GM19397 (cell line): ENCODE measurements around the gene TSPAN18.

Source experiments
- ATAC-seq: cut with Tn5 transposase; IDR thresholded peaks from one replicate; pipeline ENCODE4 v1.9.1; 2021; ENCODE audit warnings: mild to moderate bottlenecking, moderate library complexity; ENCODE audit not compliant: unreplicated experiment

TSPAN18 gene

GRCh38 chr11:44936525-44936924 is 209.8 kb downstream of the TSPAN18 start:
- peak; percentile 62 for ATAC-seq

DNA sequence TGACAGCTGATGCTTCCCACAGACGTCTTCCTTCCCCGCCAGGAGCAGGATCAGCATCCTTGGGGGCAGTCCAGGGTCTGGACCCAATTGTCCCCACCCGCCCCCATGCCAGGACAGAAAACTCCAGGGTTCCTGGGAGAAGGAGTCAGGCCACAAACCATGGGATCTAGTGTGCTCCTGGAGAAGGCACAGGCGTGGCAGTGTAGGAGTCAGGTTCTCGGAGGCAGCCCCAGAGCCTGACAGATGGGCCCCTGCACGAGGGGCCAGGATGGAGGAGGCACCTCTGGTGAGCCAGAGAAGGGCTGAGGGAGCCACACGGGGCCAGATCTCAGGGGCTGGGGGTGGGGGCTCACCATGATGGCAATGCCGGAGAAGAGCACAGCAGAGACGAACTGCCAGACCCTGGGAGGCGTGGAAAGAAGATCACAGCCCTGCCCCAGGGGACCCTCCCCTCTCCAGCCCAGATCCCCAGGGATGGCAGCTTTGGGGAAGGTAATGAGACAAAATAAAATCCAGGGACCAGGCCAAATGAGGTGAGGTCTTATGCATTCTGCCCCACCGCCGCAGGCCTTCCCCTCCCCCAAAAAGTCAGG is 210.3 kb downstream of the TSPAN18 start:
- no peak for ATAC-seq

DNA sequence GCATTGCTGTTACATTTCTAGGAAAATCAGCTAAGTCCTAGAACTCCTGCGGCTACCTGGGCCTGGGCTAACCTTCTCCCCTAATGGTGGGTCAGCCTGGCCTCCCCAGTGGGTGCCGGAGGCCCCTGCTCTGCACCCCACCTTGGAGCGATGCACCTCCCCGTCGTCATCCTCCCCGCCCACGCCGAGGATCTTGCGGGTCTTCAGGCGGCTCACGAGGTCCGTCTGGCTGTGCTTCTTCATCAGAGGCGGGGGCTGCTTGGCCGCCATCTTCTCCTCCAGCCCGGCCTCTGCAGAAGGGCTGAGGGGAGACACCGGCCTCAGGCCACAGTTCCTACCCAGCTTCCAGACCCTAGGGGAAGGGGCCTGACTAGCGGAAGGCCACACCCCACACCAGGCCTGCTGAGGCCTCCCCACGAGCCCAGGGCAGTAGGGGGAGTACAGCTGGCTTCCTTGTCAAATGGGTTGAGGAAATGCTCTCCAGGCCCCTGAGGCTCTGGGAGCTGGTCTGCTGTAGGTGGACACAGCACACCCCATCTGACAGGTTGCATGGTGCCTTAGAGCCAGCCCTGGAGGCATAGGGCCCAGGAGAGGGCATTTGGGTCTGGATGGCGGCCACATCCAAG is 211.4 kb downstream of the TSPAN18 start:
- ATAC-seq = no peak

DNA sequence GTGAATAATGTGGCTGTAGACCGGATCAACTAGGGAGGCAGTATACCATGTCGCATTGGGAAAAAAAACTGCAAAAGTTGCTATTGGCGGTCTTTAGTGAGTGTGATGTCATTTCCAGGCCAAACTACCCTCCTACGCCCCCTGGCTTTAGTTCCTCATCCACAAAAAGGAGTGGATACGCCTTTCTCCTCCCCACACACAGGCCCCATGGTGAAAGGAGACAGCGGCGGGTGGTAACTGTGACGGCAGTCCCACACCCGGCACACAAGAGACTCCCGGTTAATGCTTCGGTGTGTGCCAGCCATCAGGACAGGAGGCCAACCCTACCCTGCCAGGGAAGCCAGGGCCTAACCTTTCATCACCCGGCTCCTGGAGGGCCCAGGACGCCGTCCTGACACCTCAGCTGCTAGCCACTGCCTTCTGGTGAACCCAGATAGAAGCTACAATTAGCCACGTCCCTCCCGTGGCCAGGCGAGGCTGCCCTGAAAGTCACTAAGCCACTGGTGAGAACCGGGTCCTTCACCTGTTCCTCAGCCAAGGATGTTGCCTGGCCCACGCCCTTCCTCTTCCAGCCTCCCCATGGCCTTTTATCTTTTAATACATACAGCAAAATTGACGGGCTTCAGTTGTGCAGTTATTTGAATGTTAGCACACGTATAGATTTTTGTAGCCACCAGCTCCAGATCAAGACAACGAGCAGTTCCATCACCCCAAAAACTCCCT is 213.1 kb downstream of the TSPAN18 start:
- no peak for ATAC-seq

DNA sequence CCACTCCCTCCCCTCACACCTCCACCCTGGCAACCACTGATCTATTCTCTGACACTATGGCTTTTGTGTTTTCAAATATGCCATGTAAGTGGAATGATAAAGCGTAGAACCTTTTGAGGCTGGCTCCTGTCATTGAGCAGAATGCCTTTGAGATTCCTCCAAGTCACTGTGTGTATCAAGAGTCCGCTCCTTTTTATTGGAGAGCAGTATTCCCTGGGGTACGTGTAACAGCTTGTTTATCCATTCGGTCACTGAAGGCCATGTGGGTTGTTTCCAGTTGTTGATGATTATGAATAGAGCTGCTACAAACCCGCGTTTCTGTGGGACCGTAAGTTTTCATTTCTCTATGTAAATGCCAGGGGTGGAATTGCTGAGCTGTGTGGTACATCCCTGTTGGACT is 213.6 kb downstream of the TSPAN18 start:
- ATAC-seq = no peak

GRCh38 chr11:44940835-44941234 is 214.1 kb downstream of the TSPAN18 start:
- ATAC-seq = no peak

GRCh38 chr11:44941259-44942021 is 214.7 kb downstream of the TSPAN18 start:
- ATAC-seq = no peak

GRCh38 chr11:44942029-44942955 is 215.5 kb downstream of the TSPAN18 start:
- no peak for ATAC-seq

DNA sequence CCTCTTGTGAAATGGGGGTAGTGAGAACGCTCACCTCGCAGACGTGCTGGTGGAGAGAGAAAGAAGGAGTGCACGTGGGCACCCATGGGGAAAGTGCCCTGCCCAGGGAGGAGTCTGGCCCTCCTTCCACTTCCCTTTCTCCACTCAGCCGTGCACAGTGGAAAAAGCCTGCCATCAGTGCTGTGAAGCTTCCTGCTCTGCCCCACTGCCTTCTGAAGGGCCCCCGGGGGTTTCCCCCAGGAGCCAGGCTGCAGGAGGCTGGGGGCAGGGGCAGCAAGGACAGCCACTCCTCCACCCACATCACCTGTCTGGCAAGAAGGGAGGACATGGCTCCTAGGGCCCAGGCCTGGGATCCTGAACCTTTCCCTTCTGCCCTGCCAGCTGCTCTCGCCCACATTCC is 216.4 kb downstream of the TSPAN18 start:
- peak; percentile 63 for ATAC-seq

DNA sequence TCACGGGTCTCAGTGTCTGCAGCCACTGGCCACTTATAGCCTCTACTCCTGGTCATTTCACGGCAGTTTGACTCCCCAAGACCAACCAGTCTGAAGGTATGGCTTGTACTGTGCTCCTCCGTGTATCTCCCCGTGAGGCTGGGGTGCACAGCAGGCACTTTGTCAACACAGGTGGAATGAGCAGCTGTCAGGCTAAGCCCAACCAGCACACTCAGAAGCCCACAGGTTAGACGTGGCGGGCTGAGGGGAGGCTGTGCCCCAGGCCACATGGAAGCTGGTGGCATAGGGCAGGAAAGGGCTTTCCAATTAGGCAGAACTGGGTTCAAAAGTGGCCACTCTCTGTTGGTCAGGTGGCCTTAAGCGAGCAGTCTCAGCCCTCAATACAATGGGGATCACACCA is 216.9 kb downstream of the TSPAN18 start:
- ATAC-seq = no peak

DNA sequence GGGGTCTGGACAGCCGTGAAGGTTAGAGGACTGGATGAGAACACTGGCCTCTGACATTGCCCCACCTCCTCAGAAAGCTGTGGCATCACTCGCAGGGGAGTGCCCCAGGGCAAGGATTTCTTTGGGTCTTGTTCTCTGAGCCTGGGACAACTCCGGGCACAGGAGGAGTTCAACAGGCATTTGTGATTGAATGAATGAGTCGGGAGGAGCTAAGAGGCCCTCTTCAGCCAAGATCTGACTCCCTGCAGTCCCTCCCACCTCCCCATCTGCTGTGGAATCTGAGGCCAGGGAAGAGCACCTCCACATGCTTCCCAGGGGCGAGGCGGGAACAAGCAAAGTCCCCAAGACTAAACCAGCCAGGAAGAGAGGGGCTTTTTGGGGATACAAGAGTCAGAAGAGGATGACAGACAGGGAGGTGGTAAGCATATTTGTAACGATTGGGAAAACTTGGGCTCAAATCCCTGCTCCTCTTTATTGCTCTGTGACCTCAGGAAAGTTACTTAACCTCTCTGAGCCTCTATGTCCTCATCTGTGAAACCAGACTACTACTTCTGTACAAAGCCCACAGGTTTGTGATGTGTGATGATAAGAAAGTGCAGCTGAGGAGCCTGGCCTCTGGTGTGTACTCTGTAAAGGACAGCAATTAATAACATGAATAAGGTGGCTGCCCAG is 217.6 kb downstream of the TSPAN18 start:
- ATAC-seq = no peak

DNA sequence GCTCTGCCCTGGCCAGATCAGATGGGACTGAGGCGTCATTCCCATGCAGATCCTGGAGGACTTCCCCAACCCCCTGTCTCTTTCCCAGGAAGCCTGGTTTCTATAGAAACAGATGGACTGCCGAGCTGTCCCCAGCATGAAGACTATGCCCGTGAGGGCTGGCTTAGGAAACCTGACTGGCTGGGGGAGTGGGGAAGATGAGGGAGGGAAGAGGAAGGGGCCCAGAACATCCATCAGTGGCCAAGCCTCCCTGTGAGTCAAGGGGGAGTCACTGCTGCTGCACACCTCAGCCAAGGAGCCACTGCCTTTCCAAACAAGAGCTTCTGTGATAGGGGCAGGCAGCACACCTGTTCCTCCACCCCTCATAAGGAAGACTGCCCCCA is 218.1 kb downstream of the TSPAN18 start:
- ATAC-seq = no peak

GRCh38 chr11:44945666-44946065 is 218.9 kb downstream of the TSPAN18 start:
- ATAC-seq = no peak

GRCh38 chr11:44946263-44946662 is 219.5 kb downstream of the TSPAN18 start:
- no peak for ATAC-seq

GRCh38 chr11:44947114-44947513 is 220.4 kb downstream of the TSPAN18 start:
- ATAC-seq = no peak

DNA sequence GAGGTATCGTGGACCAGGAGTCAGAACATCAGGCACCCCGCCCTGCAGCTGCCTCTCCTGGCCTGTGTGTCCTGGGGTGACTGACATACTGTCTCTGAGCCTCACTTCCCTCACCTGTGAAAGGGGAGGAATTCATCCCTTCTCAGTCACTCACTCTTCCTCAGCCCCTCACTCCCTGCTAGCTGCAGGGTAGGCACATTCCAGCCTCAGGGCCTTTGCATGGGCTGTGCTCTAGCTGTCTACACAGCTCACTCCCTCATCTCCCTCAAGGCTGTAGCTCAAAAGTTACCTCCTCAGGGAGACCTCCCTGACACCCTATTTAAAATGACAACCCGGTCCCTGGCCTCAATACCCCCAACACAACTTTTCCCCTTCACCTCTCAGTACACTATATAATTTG is 221.4 kb downstream of the TSPAN18 start:
- ATAC-seq = no peak

- ATAC-seq = no peak
Observed at GRCh38 chr11:44949160-44950030, 222.6 kb downstream of the TSPAN18 start.

- ATAC-seq = no peak
Observed at GRCh38 chr11:44950031-44950624, 223.4 kb downstream of the TSPAN18 start.
